ENCODE results near the gene ITGB6.

Gene ITGB6

GRCh38 chr2:160096409-160096808, 103.7 kb downstream of the ITGB6 start:
- Histone ChIP-seq H3K27ac (no peak overlapping the region), H3K4me3 (no peak overlapping the region)
- DNase-seq (ENCODE audit: low spot score): no peak
- no peak for TF ChIP-seq CTCF (IDR thresholded peaks at IDR 0.05)

GRCh38 chr2:160092445-160092844, 107.6 kb downstream of the ITGB6 start:
- no peak for DNase-seq (ENCODE audit: low spot score)
- no peak overlapping the region for H3K4me3 ChIP-seq
- TF ChIP-seq CTCF (IDR thresholded peaks at IDR 0.05): no peak
- no peak overlapping the region for H3K27ac ChIP-seq

- no peak for DNase-seq (ENCODE audit: low spot score)
- no peak for TF ChIP-seq CTCF (IDR thresholded peaks at IDR 0.05)
- Histone ChIP-seq H3K4me3 (no peak overlapping the region), H3K27ac (no peak overlapping the region)
These were observed 108.7 kb downstream of the ITGB6 start for GRCh38 chr2:160091381-160091780.

- Histone ChIP-seq H3K4me3 (no peak overlapping the region), H3K27ac (no peak overlapping the region)
- no peak for TF ChIP-seq CTCF (IDR thresholded peaks at IDR 0.05)
- DNase-seq (ENCODE audit: low spot score): no peak
These were observed 112.0 kb downstream of the ITGB6 start for GRCh38 chr2:160087854-160088745.

- H3K27ac ChIP-seq: no peak overlapping the region
- TF ChIP-seq CTCF (IDR thresholded peaks at IDR 0.05): no peak
- H3K4me3 ChIP-seq: no peak overlapping the region
- DNase-seq (ENCODE audit: low spot score): no peak
These were observed 114.4 kb downstream of the ITGB6 start for GRCh38 chr2:160085662-160086061.

GRCh38 chr2:160077912-160078810, 121.9 kb downstream of the ITGB6 start:
- DNase-seq (ENCODE audit: low spot score): no peak
- no peak for TF ChIP-seq CTCF (IDR thresholded peaks at IDR 0.05)
- Histone ChIP-seq H3K27ac (no peak overlapping the region), H3K4me3 (no peak overlapping the region)
